IMR-90 (cell line): ENCODE results near the gene GNAS. TPM values are rescaled to one million over a fixed set of nuclear protein-coding genes. Genes with fewer than 3 reads are reported as not detected.
A peak's percentile ranks its signal among the peaks of the same experiment; 100 is the strongest.

Source experiments
- ATAC-seq: fragments of 200-7000 bp; cut with Tn5 transposase; 2 replicates; pipeline ENCODE4 v1.9.1; 2020; ENCODE audit warnings: low read depth, mild to moderate bottlenecking, moderate library complexity
- BruUV-seq: library from RNA; stranded (reverse); fragments of 400-500 nt; replicated peaks from 2 replicates; lab custom pipeline; 2021; lab: Mats Ljungman, UMichigan
- CTCF ChIA-PET: fragments of 300-600 bp; formaldehyde crosslinking; extraction: SDS; loops from one replicate; lab custom pipeline; 2021; ENCODE audit warnings: antibody characterized with exemption; lab: Yijun Ruan, JAX
- POLR2A ChIA-PET: fragments of 300-600 bp; sonication (Branson Sonifier 250); formaldehyde crosslinking; loops from one replicate; lab custom pipeline; 2022; ENCODE audit warnings: antibody characterized with exemption; ENCODE audit not compliant: unreplicated experiment; lab: Charles Lee
- DNase-seq: peaks from one replicate; pipeline ENCODE4 v3.0.0; 2013
- H2AFZ ChIP-seq: replicated peaks from 2 replicates; pipeline ENCODE3; 2013; ENCODE audit warnings: low read length, mild to moderate bottlenecking; ENCODE audit not compliant: poor library complexity
- H2AK5ac ChIP-seq: 2 replicates; pipeline ENCODE4 v1.6.1; 2013; ENCODE audit warnings: low read depth, low read length, inconsistent platforms
- H2AK9ac ChIP-seq: replicated peaks from 2 replicates; pipeline ENCODE3; 2013; ENCODE audit warnings: mild to moderate bottlenecking, low read depth, low read length, moderate library complexity; ENCODE audit not compliant: poor library complexity
- H2BK120ac ChIP-seq: 2 replicates; pipeline ENCODE4 v1.6.1; 2013; ENCODE audit warnings: low read depth, low read length, inconsistent platforms
- H2BK15ac ChIP-seq: 3 replicates; pipeline ENCODE4 v1.6.1; 2013; ENCODE audit warnings: low read depth, low read length, inconsistent platforms
- H2BK20ac ChIP-seq: 2 replicates; pipeline ENCODE4 v1.6.1; 2013; ENCODE audit warnings: low read depth, mild to moderate bottlenecking, inconsistent platforms, low read length, moderate library complexity
- H2BK5ac ChIP-seq: 2 replicates; pipeline ENCODE4 v1.6.1; 2013; ENCODE audit warnings: mild to moderate bottlenecking, low read depth, low read length, inconsistent platforms; ENCODE audit not compliant: poor library complexity, severe bottlenecking
- H3K14ac ChIP-seq: replicated peaks from 2 replicates; pipeline ENCODE4 v1.6.1; 2013; ENCODE audit warnings: low read depth, low read length, inconsistent platforms
- H3K18ac ChIP-seq: 2 replicates; pipeline ENCODE4 v1.6.1; 2013; ENCODE audit warnings: low read depth, low read length, control low read depth
- H3K23ac ChIP-seq: 2 replicates; pipeline ENCODE4 v1.6.1; 2013; ENCODE audit warnings: low read depth, low read length, inconsistent platforms
- H3K27ac ChIP-seq: 2 replicates; pipeline ENCODE4 v1.5.1; 2013; ENCODE audit warnings: mild to moderate bottlenecking, control low read depth, low read length; ENCODE audit not compliant: insufficient read depth
- H3K27me3 ChIP-seq: 2 replicates; pipeline ENCODE4 v1.6.1; 2013; ENCODE audit warnings: low read length; ENCODE audit not compliant: control insufficient read depth, insufficient read depth
- H3K36me3 ChIP-seq: 2 replicates; pipeline ENCODE4 v1.6.1; 2013; ENCODE audit warnings: low read length, mixed read lengths; ENCODE audit not compliant: control insufficient read depth, insufficient read depth
- H3K4ac ChIP-seq: 2 replicates; pipeline ENCODE4 v1.6.1; 2013; ENCODE audit warnings: low read depth, low read length, inconsistent platforms
- H3K4me1 ChIP-seq: 2 replicates; pipeline ENCODE4 v1.6.1; 2013; ENCODE audit warnings: low read length, mixed read lengths; ENCODE audit not compliant: control insufficient read depth, insufficient read depth
- H3K4me2 ChIP-seq: 2 replicates; pipeline ENCODE4 v1.6.1; 2013; ENCODE audit warnings: low read depth, mild to moderate bottlenecking, control low read depth, low read length, moderate library complexity
- H3K4me3 ChIP-seq: 2 replicates; pipeline ENCODE4 v1.5.1; 2013; ENCODE audit warnings: low read depth, mild to moderate bottlenecking, control low read depth, low read length, moderate library complexity; ENCODE audit not compliant: insufficient read depth
- H3K56ac ChIP-seq: 2 replicates; pipeline ENCODE4 v1.6.1; 2013; ENCODE audit warnings: low read length, inconsistent platforms; ENCODE audit not compliant: insufficient read depth; ENCODE audit errors: extremely low read depth
- H3K79me1 ChIP-seq, 2 experiments: 2 replicates each; pipeline ENCODE4 v1.6.1; 2013; ENCODE audit warnings: low read length in 2 of 2, inconsistent platforms in 1 of 2, low read depth in 1 of 2
- H3K9ac ChIP-seq: 2 replicates; pipeline ENCODE4 v1.6.1; 2013; ENCODE audit warnings: low read depth, low read length, control low read depth
- H3K9me1 ChIP-seq: 2 replicates; pipeline ENCODE4 v1.6.1; 2013; ENCODE audit warnings: low read length, inconsistent platforms; ENCODE audit not compliant: insufficient read depth
- H3K9me3 ChIP-seq: 2 replicates; pipeline ENCODE4 v1.6.1; 2013; ENCODE audit warnings: low read length; ENCODE audit not compliant: control insufficient read depth, insufficient read depth
- H4K20me1 ChIP-seq: 2 replicates; pipeline ENCODE4 v1.6.1; 2013; ENCODE audit warnings: low read length, inconsistent platforms; ENCODE audit not compliant: insufficient read depth
- H4K5ac ChIP-seq: 2 replicates; pipeline ENCODE4 v1.6.1; 2013; ENCODE audit warnings: mild to moderate bottlenecking, low read depth, low read length, control low read depth
- H4K8ac ChIP-seq, 2 experiments: 2 replicates each; pipeline ENCODE4 v1.6.1; 2013; ENCODE audit warnings: low read depth in 2 of 2, low read length in 2 of 2, control low read depth in 1 of 2, inconsistent platforms in 1 of 2
- H4K91ac ChIP-seq: 2 replicates; pipeline ENCODE4 v1.6.1; 2013; ENCODE audit warnings: low read depth, low read length, inconsistent platforms; ENCODE audit not compliant: insufficient read depth
- BHLHE40 ChIP-seq: fragments of 150-350 bp; IDR thresholded peaks from 2 replicates; pipeline ENCODE4 v1.6.1; 2016; ENCODE audit warnings: mild to moderate bottlenecking, low read depth, low read length
- CEBPB ChIP-seq: IDR thresholded peaks from 2 replicates; pipeline ENCODE4 v1.6.1; 2012; ENCODE audit warnings: low read depth, low read length, improper control_type of control experiment
- CHD1 ChIP-seq: IDR thresholded peaks from 2 replicates; pipeline ENCODE4 v1.6.1; 2012; ENCODE audit warnings: low read depth, low read length, improper control_type of control experiment
- FOS ChIP-seq: fragments of 150-350 bp; IDR thresholded peaks from 2 replicates; pipeline ENCODE4 v1.6.1; 2016; ENCODE audit warnings: low read depth, low read length
- MAFK ChIP-seq: IDR thresholded peaks from 2 replicates; pipeline ENCODE4 v1.6.1; 2012; ENCODE audit warnings: low read depth, low read length, improper control_type of control experiment
- MAZ ChIP-seq: IDR thresholded peaks from 2 replicates; pipeline ENCODE4 v1.6.1; 2012; ENCODE audit warnings: low read depth, mild to moderate bottlenecking, low read length, improper control_type of control experiment, moderate library complexity, borderline replicate concordance
- MXI1 ChIP-seq: IDR thresholded peaks from 2 replicates; pipeline ENCODE4 v1.6.1; 2012; ENCODE audit warnings: low read depth, mild to moderate bottlenecking, low read length, moderate library complexity, borderline replicate concordance
- NFE2L2 ChIP-seq: fragments of 150-350 bp; IDR thresholded peaks from 2 replicates; pipeline ENCODE4 v1.6.1; 2016; ENCODE audit warnings: low read depth, mild to moderate bottlenecking, low read length
- POLR2A ChIP-seq: IDR thresholded peaks from 2 replicates; pipeline ENCODE4 v1.6.1; 2012; ENCODE audit warnings: mild to moderate bottlenecking, low read depth, low read length
- RAD21 ChIP-seq: IDR thresholded peaks from 2 replicates; pipeline ENCODE4 v1.6.1; 2012; ENCODE audit warnings: low read length, improper control_type of control experiment
- RCOR1 ChIP-seq: IDR thresholded peaks from 2 replicates; pipeline ENCODE4 v1.6.1; 2012; ENCODE audit warnings: mild to moderate bottlenecking, low read length, improper control_type of control experiment; ENCODE audit not compliant: insufficient replicate concordance
- RFX5 ChIP-seq: IDR thresholded peaks from 2 replicates; pipeline ENCODE4 v1.8.0; 2012; ENCODE audit warnings: low read depth, mild to moderate bottlenecking, low read length, moderate library complexity
- SMC3 ChIP-seq: fragments of 150-350 bp; IDR thresholded peaks from 2 replicates; pipeline ENCODE4 v1.6.1; 2016; ENCODE audit warnings: low read depth, mild to moderate bottlenecking, antibody characterized with exemption, low read length, moderate library complexity
- WGBS, 2 experiments: methylation state at CpG; one replicate each; pipeline versions ENCODE4 v1.1.5 to v1.1.7; 2013; ENCODE audit warnings: missing lambda C conversion rate in 2 of 2; ENCODE audit not compliant: insufficient read length in 1 of 2; ENCODE audit errors: extremely low coverage in 2 of 2; 5-methylcytosine and 5-hydroxymethylcytosine counted together
- dilution Hi-C: fragments of 300-500 bp; cut with HindIII; formaldehyde crosslinking; loops from one replicate; pipeline ENCODE4 v1.14.3; 2018; ENCODE audit warnings: low sequenced_read_pairs; ENCODE audit not compliant: unreplicated experiment
- in situ Hi-C: fragments of 300-500 bp; cut with MboI; formaldehyde crosslinking; loops from 3 replicates; pipeline ENCODE4 v1.14.3; 2019; ENCODE audit warnings: low sequenced_read_pairs, inconsistent platforms, mixed read lengths
- intact Hi-C: fragments of 100-400 bp; cut with micrococcal nuclease; formaldehyde crosslinking; loops from 2 replicates; pipeline ENCODE4 v1.10.0; 2022
- polyA plus RNA-seq, 3 experiments: library from polyadenylated mRNA; depleted of rRNA; stranded (reverse); fragments of >200 nt; gene quantifications; 2 replicates each; pipeline ENCODE4 v1.2.3, GENCODE V29; 2012; ENCODE audit warnings: low replicate concordance in 1 of 3
- total RNA-seq: library from RNA; depleted of rRNA; stranded (reverse); fragments of >200 nt; gene quantifications from 2 replicates; pipeline ENCODE4 v1.2.3, GENCODE V29; 2012
- TF ChIP-seq, protein P1 (sequence below): fragments of 150-350 bp; IDR thresholded peaks from 2 replicates; pipeline ENCODE4 v1.6.1; 2017; ENCODE audit warnings: mild to moderate bottlenecking, antibody characterized with exemption, low read length, low read depth
- TF ChIP-seq, protein P2 (sequence below): fragments of 150-350 bp; IDR thresholded peaks from 2 replicates; pipeline ENCODE4 v1.6.1; 2016; ENCODE audit warnings: low read depth, mild to moderate bottlenecking, low read length, moderate library complexity, borderline replicate concordance

The GNAS gene
- total and polyA plus RNA-seq, 2 of the 4 experiments (the other 2 are of a cell fraction), result 397 to 1,356 TPM

DNA sequence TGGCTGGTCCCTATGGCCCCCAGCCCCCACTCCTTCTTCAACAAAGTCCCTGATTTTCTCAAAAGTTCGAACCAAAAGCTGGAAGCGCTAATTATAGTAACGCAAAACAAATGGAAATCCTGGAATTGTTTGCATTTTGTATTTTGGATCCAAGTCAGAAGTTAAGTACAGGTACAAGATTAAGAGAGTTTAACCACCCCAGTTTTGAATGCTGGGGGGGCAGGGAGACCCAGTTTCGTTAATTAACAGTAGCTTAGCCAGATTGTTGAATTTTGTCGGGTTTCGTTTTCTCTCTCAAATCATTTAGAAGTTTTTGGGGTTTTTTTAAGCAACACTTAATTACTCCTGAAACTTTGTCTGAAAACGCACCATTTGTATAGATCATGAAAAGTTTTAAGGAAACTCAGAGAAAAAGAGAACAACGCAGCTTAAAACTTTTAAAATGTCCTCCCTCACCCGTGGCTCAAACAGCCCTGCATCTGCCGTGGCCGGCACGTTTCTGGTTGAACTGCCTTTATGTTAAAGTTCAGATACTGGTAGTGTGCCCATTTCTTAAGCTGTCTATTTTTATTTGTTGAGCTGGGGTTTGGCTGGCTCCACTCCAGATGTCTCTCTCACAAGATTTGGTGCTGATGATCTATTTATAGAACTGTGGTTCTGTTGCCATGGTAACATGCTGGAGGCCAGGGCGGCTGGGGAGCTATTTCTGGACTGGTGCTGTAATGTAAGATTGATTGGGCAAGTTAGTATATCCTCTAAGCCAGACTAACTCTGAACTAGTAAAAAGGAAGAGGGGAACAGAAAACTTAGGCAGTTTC, 55.0 kb downstream of the GNAS start:
- no peak overlapping the region for H3K56ac ChIP-seq
- ChIA-PET CTCF (interaction anchor here (1.4 kb wide), 1 partner anchor 85 kb away, joined by 4 read pairs; no protein-coding TSS in a partner anchor), POLR2A (interaction anchor here (1.0 kb wide), 1 partner anchor 11 kb away, joined by 7 read pairs; no protein-coding TSS in a partner anchor)
- intact Hi-C loops (loop anchor here (5.0 kb wide), 1 partner anchor 75 kb away; the partner anchor contains the start of gene NELFCD), dilution Hi-C loops (no loop called here), in situ Hi-C loops (loop anchor here (5.0 to 10.0 kb wide), 2 partner anchors 75 to 117 kb away; partner anchors contain the start of gene NELFCD)
- no peak overlapping the region for H4K91ac ChIP-seq
- H3K9ac ChIP-seq, result no peak overlapping the region
- no peak overlapping the region for H3K18ac ChIP-seq
- no peak overlapping the region for H3K23ac ChIP-seq
- H2BK120ac ChIP-seq, result no peak overlapping the region
- no peak overlapping the region for H2AK9ac ChIP-seq
- DNase-seq (peak; percentile 99), ATAC-seq (peak; percentile 74)
- H4K5ac ChIP-seq, result no peak overlapping the region
- no peak overlapping the region; the same call in 1 of the 2 replicates for H3K4ac ChIP-seq
- no peak overlapping the region for H4K8ac ChIP-seq
- no peak overlapping the region for H3K14ac ChIP-seq
- BruUV-seq, result no TSS peak
- H3K27ac ChIP-seq, result no peak overlapping the region
- no peak overlapping the region for H2AFZ ChIP-seq
- H2BK20ac ChIP-seq, result no peak overlapping the region
- no peak overlapping the region for H2BK5ac ChIP-seq
- no peak overlapping the region for H2BK15ac ChIP-seq
- no CpG with 5 or more reads among the region's 13 CpGs for WGBS, 2 experiments
- no peak overlapping the region for H3K4me3 ChIP-seq
- H3K4me1 ChIP-seq, result peaks cover 12% of the 10 kb centered on the region
- no peaks in the 10 kb centered on the region for H3K27me3 ChIP-seq
- H4K20me1 ChIP-seq, result peaks cover 72% of the 10 kb centered on the region
- no peaks in the 10 kb centered on the region for H3K9me3 ChIP-seq
- peaks cover 26% of the 10 kb centered on the region for H3K9me1 ChIP-seq
- no peak overlapping the region for H2AK5ac ChIP-seq
- peak overlapping the region; percentile 34 for H3K4me2 ChIP-seq
- H3K36me3 ChIP-seq, result peaks cover 63% of the 10 kb centered on the region
- H3K79me1 ChIP-seq, result peaks cover 31 to 69% of the 10 kb centered on the region in 2 experiments
- TF ChIP-seq BHLHE40 (peak; percentile 92), MAZ (no peak), RCOR1 (no peak), RAD21 (no peak), SMC3 (0 out of 2 replicates have a peak, but pooled peaks have one; percentile 5), CHD1 (no peak), MXI1 (no peak; the same call in 1 of the 2 replicates), RFX5 (peak; percentile 85), MAFK (no peak), POLR2A (peak; percentile 68), NFE2L2 (no peak), FOS (0 out of 2 replicates have a peak, but pooled peaks have one; percentile 11), CEBPB (peak; percentile 91)
- TF ChIP-seq, protein P1, sequence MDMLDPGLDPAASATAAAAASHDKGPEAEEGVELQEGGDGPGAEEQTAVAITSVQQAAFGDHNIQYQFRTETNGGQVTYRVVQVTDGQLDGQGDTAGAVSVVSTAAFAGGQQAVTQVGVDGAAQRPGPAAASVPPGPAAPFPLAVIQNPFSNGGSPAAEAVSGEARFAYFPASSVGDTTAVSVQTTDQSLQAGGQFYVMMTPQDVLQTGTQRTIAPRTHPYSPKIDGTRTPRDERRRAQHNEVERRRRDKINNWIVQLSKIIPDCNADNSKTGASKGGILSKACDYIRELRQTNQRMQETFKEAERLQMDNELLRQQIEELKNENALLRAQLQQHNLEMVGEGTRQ, result no peak
- TF ChIP-seq, protein P2, sequence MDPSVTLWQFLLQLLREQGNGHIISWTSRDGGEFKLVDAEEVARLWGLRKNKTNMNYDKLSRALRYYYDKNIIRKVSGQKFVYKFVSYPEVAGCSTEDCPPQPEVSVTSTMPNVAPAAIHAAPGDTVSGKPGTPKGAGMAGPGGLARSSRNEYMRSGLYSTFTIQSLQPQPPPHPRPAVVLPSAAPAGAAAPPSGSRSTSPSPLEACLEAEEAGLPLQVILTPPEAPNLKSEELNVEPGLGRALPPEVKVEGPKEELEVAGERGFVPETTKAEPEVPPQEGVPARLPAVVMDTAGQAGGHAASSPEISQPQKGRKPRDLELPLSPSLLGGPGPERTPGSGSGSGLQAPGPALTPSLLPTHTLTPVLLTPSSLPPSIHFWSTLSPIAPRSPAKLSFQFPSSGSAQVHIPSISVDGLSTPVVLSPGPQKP, result no peak
